Right lobe of liver (tissue), 6 donors: ENCODE data around the gene CDR2. TPM values are rescaled to one million over a fixed set of nuclear protein-coding genes. Genes with fewer than 3 reads are reported as not detected.

Experiments used
- ATAC-seq, 4 donors: fragments of 200-7000 bp; cut with Tn5 transposase; one replicate each; pipeline ENCODE4 v1.9.1; 2020; ENCODE audit warnings: mild to moderate bottlenecking in 4 of 4, moderate library complexity in 4 of 4
- DNase-seq, 3 donors: peaks; one replicate each; pipeline ENCODE4 v3.0.0-alpha.2; 2020
- H3K27ac ChIP-seq, 3 donors: fragments of 200-600 bp; one replicate each; pipeline ENCODE4 v1.8.0; 2022
- H3K27me3 ChIP-seq, 2 donors: fragments of 200-600 bp; one replicate each; pipeline ENCODE4 v1.8.0; 2022
- H3K36me3 ChIP-seq, 4 donors: fragments of 200-600 bp; sonication (generic) in 1 of 4; one replicate each; pipeline versions ENCODE4 v1.5.1 to v1.8.0; 2017 to 2022; ENCODE audit warnings: control low read depth in 1 of 4
- H3K4me1 ChIP-seq, 4 donors: fragments of 200-600 bp; sonication (generic) in 1 of 4; one replicate each; pipeline versions ENCODE4 v1.5.1 to v1.8.0; 2017 to 2022; ENCODE audit warnings: control low read depth in 1 of 4
- H3K4me3 ChIP-seq, 3 donors: fragments of 200-600 bp; one replicate each; pipeline ENCODE4 v1.8.0; 2022
- H3K9me3 ChIP-seq, 4 donors: fragments of 200-600 bp; sonication (generic) in 1 of 4; one replicate each; pipeline versions ENCODE4 v1.5.1 to v1.8.0; 2017 to 2022; ENCODE audit warnings: control low read depth in 1 of 4
- POLR2A ChIP-seq: fragments of 450-650 bp; IDR thresholded peaks from one replicate; pipeline ENCODE4 v1.6.1; 2017; ENCODE audit warnings: antibody characterized with exemption, mild to moderate bottlenecking
- WGBS: methylation state at CpG from one replicate; pipeline ENCODE4 v1.1.6; 2018; ENCODE audit warnings: low coverage, low lambda C conversion rate; ENCODE audit not compliant: insufficient coverage; ENCODE audit errors: missing lambda C conversion rate; 5-methylcytosine and 5-hydroxymethylcytosine counted together
- intact Hi-C, 2 donors: fragments of 100-400 bp; cut with DNase I; formaldehyde crosslinking; loops; one replicate each; pipeline versions ENCODE4 v1.11.2 to v1.14.1; 2022
- total RNA-seq, 6 experiments: library from RNA; depleted of rRNA in 2 of 6; stranded (reverse); fragments of >200 nt in 2 of 6; fragmentation: NEBNext Ultra II Directional in 3 of 6; extraction: Animal tissue kit (Norgen Biotek cat#: 25700) in 3 of 6; gene quantifications; one replicate each; pipeline versions ENCODE4 v1.1.0 to v1.2.4, GENCODE V29; 2016 to 2023
- TF ChIP-seq, protein P1 (sequence below), 4 donors: fragments of 200-600 bp in 3 of 4; fragments of 450-650 bp in 1 of 4; IDR thresholded peaks; one replicate each; pipeline versions ENCODE4 v1.5.1 to v1.8.0; 2016 to 2022; ENCODE audit warnings: antibody characterized with exemption in 4 of 4, mild to moderate bottlenecking in 2 of 4
- donor health status: DM: no; HTN: yes; CAD: no.
- donor health status: DM: no; HTN: no; CAD: no.
- donor health status: DM: no; HTN: no; CAD: no.
- donor health status: DM: no; HTN: yes; CAD: no.
- donor health status: DM: no; HTN: yes; CAD: no.

CDR2 gene
- total RNA-seq, 6 experiments from 2014 or later: 8.2 to 16.8 (median 14.2) TPM

DNA sequence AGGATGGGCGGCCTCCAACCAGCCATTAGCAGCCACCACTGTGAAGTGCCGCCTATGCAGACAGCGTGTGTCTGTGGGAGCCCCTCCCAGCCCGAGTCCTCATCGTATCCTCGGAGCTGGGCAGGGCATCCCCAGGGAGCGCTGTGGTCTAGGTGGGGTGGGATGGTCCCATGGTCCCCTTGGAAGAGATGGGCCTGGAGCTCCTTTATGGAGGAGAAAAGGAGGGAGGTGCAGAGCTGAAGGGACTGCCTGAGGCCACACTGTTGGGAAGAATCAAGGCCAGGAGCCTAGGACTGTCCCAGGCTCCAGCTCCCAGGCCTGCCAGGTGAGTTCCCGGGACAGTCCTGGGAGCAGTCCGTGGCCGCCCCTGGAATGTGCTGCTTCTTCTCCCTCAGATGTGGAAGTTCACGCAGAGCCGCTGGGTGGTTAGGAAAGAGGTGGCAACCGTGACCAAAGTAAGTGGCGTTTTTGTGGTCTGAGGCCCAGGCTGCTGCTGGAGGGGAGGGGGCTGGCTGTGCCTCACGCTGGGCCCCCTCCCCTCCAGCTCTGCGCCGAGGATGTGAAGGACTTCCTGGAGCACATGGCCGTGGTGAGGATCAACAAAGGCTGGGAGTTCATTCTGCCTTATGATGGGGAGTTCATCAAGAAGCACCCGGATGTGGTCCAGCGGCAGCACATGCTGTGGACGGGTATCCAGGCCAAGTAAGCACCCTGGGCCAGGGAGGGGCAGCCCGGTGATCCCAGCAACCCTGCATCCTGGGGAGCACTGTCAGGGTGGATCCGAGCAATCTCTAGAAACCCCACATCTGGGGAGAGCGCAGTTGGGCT is 50.2 kb downstream of the CDR2 start:
- WGBS: 100% methylated on average over 2 of the region's 24 CpGs
- TF ChIP-seq POLR2A: no peak
- TF ChIP-seq, protein P1, sequence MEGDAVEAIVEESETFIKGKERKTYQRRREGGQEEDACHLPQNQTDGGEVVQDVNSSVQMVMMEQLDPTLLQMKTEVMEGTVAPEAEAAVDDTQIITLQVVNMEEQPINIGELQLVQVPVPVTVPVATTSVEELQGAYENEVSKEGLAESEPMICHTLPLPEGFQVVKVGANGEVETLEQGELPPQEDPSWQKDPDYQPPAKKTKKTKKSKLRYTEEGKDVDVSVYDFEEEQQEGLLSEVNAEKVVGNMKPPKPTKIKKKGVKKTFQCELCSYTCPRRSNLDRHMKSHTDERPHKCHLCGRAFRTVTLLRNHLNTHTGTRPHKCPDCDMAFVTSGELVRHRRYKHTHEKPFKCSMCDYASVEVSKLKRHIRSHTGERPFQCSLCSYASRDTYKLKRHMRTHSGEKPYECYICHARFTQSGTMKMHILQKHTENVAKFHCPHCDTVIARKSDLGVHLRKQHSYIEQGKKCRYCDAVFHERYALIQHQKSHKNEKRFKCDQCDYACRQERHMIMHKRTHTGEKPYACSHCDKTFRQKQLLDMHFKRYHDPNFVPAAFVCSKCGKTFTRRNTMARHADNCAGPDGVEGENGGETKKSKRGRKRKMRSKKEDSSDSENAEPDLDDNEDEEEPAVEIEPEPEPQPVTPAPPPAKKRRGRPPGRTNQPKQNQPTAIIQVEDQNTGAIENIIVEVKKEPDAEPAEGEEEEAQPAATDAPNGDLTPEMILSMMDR (IDR thresholded peaks at IDR 0.05): no peak
- H3K4me1 ChIP-seq: no peaks in the 10 kb centered on the region
- no peak overlapping the region for H3K4me3 ChIP-seq
- no peak overlapping the region for H3K27ac ChIP-seq
- peaks cover 0 to 51% (median 22%) of the 10 kb centered on the region in 4 donors for H3K36me3 ChIP-seq
- H3K27me3 ChIP-seq: no peaks in the 10 kb centered on the region
- ATAC-seq (no peak), DNase-seq (peak in 1 of 3 donors; percentile 13)
- intact Hi-C loops: no loop called here
- H3K9me3 ChIP-seq: no peaks in the 10 kb centered on the region

DNA sequence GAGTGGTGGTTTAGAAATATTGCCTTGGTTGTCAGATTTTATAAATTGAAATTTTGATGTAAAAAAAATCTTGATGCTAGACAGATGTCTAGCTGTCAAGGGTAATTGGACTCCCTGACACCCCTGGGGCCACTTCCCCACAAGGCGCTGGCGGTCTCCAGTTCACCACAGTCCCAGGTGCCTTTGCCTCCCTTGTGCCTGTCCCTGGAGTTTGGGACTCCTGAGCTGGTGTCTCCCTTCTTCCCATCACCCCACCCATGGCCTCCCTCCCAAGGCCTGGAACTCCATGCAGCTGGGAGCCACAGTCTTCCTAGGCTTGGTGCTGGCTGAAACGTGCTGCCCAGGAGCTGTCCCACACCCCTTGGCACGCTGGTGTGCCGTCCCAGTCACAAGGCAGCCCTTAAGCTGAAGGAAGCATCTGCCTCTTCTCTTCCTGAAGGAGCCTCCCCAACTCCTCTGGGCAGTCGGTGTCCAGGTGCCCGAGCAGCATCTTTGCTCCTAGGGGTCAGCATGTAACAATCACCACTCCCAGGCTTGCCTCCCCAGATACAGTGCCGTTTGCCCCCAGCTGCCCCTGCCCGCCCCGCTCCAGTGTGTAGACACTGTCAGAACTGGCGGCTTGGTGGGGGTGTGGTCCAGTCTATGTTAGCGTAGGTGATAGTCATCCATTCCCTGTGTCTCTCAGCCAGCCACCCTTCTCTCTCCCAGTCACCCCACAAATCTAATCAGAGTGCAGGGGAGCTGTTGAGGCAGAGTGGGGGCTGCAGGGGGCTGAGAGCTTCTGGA is 51.1 kb downstream of the CDR2 start:
- Histone ChIP-seq H3K4me3 (no peak overlapping the region), H3K4me1 (no peaks in the 10 kb centered on the region), H3K9me3 (no peaks in the 10 kb centered on the region), H3K27me3 (no peaks in the 10 kb centered on the region), H3K36me3 (peaks cover 0 to 56% (median 21%) of the 10 kb centered on the region in 4 donors), H3K27ac (no peak overlapping the region)
- DNase-seq: peak in 1 of 3 donors; percentile 8
- ATAC-seq: no peak
- intact Hi-C loops: no loop called here
- TF ChIP-seq, protein P1 (IDR thresholded peaks at IDR 0.05): no peak
- no peak for TF ChIP-seq POLR2A
- WGBS: 83% methylated on average over 1 of the region's 12 CpGs

DNA sequence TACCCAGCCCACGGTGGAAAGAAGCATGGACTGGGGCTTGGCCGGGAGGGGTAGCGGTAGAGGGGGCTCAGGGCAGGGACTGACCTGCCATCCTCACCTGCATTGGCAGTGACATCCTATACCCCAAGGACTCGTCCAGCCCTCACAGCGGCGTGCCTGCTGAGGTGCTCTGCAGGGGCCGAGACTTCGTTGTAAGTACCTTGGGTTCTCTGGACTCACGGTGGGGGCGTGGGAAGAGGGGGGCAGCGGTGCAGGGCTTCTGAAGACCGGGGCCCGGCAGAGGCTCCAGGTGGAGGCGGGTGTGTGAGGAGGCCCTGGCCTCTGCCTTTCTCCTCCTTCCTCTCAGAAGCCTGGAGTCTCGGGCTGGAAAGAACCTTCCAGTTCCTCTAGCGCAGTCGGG is 51.7 kb downstream of the CDR2 start:
- WGBS: 86% methylated on average over 8 of the region's 17 CpGs
- TF ChIP-seq, protein P1 (IDR thresholded peaks at IDR 0.05): no peak
- no peak for TF ChIP-seq POLR2A
- H3K36me3 ChIP-seq: peaks cover 0 to 50% (median 21%) of the 10 kb centered on the region in 4 donors
- ATAC-seq (no peak), DNase-seq (peak in 1 of 3 donors; percentile 10)
- no peaks in the 10 kb centered on the region for H3K27me3 ChIP-seq
- H3K4me1 ChIP-seq: no peaks in the 10 kb centered on the region
- H3K27ac ChIP-seq: no peak overlapping the region
- intact Hi-C loops: no loop called here
- H3K9me3 ChIP-seq: no peaks in the 10 kb centered on the region
- no peak overlapping the region for H3K4me3 ChIP-seq

DNA sequence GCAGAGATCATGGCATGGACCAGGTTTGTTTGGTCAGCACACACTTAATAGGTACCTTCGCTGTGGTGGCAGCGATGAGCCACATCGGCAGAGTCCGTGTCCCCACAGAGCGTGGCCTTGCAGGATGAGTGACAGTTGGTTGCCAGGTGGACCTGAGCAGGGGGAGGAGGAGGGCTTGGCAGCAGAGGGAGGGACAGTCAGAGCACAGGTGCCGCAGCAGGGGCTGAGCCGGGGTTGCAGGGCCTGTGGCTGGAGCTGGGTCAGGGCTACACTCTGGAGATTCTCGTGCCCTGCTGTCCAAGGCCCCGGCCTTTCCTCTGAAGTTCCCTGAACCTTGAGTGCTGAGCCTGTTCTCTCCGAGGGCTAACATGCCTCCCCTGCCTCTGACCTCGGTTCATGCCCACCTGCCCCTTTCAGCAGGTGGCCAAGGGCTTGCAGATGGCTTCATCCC is 52.4 kb downstream of the CDR2 start:
- H3K4me1 ChIP-seq: no peaks in the 10 kb centered on the region
- ATAC-seq (no peak), DNase-seq (peak in 1 of 3 donors; percentile 8)
- H3K9me3 ChIP-seq: no peaks in the 10 kb centered on the region
- intact Hi-C loops: no loop called here
- no peak for TF ChIP-seq POLR2A
- TF ChIP-seq, protein P1 (IDR thresholded peaks at IDR 0.05): no peak
- H3K27ac ChIP-seq: no peak overlapping the region
- 86% methylated on average over 4 of the region's 11 CpGs for WGBS
- H3K27me3 ChIP-seq: no peaks in the 10 kb centered on the region
- H3K4me3 ChIP-seq: no peak overlapping the region
- H3K36me3 ChIP-seq: peaks cover 0 to 51% (median 20%) of the 10 kb centered on the region in 4 donors
